ENCODE measurements around the gene NAV2.

NAV2 gene

GRCh38 chr11:19753451-19754106, 40.9 kb downstream of the NAV2 start:
- no peak for DNase-seq

GRCh38 chr11:19756675-19757475, 44.2 kb downstream of the NAV2 start:
- DNase-seq: no peak

GRCh38 chr11:19759389-19759788, 46.8 kb downstream of the NAV2 start:
- DNase-seq: no peak

GRCh38 chr11:19762266-19762665, 49.6 kb downstream of the NAV2 start:
- no peak for DNase-seq

GRCh38 chr11:19763330-19763729, 50.7 kb downstream of the NAV2 start:
- DNase-seq: no peak

- no peak for DNase-seq
Observed at GRCh38 chr11:19766206-19766605, 53.6 kb downstream of the NAV2 start.

GRCh38 chr11:19766810-19767209, 54.2 kb downstream of the NAV2 start:
- no peak for DNase-seq

- DNase-seq: no peak
Observed at GRCh38 chr11:19767627-19768151, 55.1 kb downstream of the NAV2 start.

- no peak for DNase-seq
Observed at GRCh38 chr11:19768197-19768596, 55.6 kb downstream of the NAV2 start.

GRCh38 chr11:19768815-19769214, 56.2 kb downstream of the NAV2 start:
- DNase-seq: no peak

- peak in 1 of 5 experiments; percentile 27 for DNase-seq
Observed at GRCh38 chr11:19769820-19770219, 57.2 kb downstream of the NAV2 start.

- DNase-seq: no peak
Observed at GRCh38 chr11:19770277-19770676, 57.6 kb downstream of the NAV2 start.

- DNase-seq: no peak
Observed at GRCh38 chr11:19771463-19771862, 58.8 kb downstream of the NAV2 start.

- DNase-seq: no peak
Observed at GRCh38 chr11:19772480-19772879, 59.8 kb downstream of the NAV2 start.

GRCh38 chr11:19774329-19774728, 61.7 kb downstream of the NAV2 start:
- no peak for DNase-seq

- DNase-seq: no peak
Observed at GRCh38 chr11:19774817-19775580, 62.4 kb downstream of the NAV2 start.

- no peak for DNase-seq
Observed at GRCh38 chr11:19775622-19776021, 63.0 kb downstream of the NAV2 start.

GRCh38 chr11:19777039-19777376, 64.4 kb downstream of the NAV2 start:
- DNase-seq: no peak

- peak in 1 of 5 experiments; percentile 38 for DNase-seq
Observed at GRCh38 chr11:19777377-19778102, 64.9 kb downstream of the NAV2 start.

GRCh38 chr11:19779740-19780139, 67.1 kb downstream of the NAV2 start:
- no peak for DNase-seq

- no peak for DNase-seq
Observed at GRCh38 chr11:19781351-19781750, 68.7 kb downstream of the NAV2 start.

- no peak for DNase-seq
Observed at GRCh38 chr11:19785265-19785664, 72.6 kb downstream of the NAV2 start.

- no peak for DNase-seq
Observed at GRCh38 chr11:19786644-19787043, 74.0 kb downstream of the NAV2 start.
